ENCODE results near the gene FMO2.

Gene FMO2

DNA sequence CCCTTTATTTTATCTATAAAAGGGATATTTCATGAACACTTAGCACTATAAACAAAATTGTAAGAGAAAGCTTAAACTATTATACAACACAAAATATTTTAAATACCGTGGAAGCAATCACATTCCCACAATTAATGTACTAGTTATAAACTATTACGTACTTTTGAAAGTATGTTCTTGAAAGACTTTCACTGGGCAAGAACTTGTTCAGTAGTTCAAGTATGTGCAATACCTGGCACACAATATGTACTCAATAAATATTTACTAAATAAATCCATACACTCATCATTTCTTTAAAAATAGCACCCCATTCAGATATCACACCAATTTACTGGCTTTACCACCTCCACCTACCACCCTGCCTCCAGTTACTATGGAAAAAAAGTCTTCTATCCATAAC is 12.6 kb upstream of the FMO2 start:
- no peak for DNase-seq (ENCODE audit: low read depth)
- H3K4me3 ChIP-seq (ENCODE audit: low read depth, low read length): no peak overlapping the region
- TF ChIP-seq, protein P1, sequence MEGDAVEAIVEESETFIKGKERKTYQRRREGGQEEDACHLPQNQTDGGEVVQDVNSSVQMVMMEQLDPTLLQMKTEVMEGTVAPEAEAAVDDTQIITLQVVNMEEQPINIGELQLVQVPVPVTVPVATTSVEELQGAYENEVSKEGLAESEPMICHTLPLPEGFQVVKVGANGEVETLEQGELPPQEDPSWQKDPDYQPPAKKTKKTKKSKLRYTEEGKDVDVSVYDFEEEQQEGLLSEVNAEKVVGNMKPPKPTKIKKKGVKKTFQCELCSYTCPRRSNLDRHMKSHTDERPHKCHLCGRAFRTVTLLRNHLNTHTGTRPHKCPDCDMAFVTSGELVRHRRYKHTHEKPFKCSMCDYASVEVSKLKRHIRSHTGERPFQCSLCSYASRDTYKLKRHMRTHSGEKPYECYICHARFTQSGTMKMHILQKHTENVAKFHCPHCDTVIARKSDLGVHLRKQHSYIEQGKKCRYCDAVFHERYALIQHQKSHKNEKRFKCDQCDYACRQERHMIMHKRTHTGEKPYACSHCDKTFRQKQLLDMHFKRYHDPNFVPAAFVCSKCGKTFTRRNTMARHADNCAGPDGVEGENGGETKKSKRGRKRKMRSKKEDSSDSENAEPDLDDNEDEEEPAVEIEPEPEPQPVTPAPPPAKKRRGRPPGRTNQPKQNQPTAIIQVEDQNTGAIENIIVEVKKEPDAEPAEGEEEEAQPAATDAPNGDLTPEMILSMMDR (IDR thresholded peaks at IDR 0.05; ENCODE audit: insufficient read depth, low read depth, low read length, missing control alignments): no peak

DNA sequence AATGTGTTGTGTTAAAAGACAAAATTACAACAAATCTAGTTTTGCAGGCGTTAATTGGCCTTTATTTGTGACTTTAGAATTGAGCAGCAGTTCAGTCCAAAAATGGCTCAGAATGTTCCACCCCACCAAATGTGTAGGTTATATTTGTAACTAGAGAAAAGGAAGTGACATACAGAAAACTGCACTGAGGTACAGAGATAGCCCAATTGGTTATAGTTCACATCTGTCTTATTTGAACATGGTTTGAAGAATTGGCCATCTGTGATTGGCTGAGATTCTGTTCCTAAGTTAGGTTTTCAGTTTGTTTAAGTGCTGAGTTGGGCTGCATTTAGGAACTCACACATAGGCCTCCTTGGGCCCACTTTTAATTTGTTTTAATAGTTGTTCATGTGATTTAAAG is 12.0 kb upstream of the FMO2 start:
- TF ChIP-seq, protein P1 (IDR thresholded peaks at IDR 0.05; ENCODE audit: insufficient read depth, low read depth, low read length, missing control alignments): no peak
- DNase-seq (ENCODE audit: low read depth): no peak
- H3K4me3 ChIP-seq (ENCODE audit: low read depth, low read length): no peak overlapping the region

DNA sequence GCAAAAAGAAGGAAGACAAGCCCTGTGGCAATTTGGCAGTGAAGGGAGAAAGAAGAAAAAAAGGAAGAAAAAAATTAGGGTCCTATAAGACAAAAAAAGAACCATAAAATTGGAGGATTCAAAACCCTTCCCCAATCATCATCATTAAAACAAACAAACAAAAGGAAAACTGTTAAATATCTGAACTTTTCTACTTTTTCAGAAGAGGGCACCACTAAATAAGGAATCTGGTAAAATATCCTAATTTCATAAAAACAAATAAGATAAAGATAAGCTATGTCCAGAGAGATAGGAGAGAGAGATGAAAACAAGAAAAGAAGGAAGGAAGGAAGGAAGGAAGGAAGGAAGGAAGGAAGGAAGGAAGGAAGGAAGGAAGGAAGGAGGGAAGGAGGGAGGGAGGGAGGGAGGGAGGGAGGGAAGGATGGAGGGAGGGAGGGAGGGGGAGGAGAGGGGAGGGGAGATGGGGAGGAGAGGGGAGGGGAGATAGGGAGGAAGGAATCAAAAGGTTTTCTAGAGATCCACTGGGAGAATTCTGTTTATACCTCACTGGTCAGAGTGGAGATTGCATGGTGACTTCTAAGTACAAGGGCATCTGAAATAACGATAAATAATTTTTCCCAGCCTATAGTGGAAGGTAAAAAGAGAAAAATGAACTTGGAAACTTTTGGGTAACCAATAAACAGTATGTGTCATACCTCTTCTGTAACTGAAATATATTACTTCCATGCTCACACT is 10.4 kb upstream of the FMO2 start:
- TF ChIP-seq, protein P1 (IDR thresholded peaks at IDR 0.05; ENCODE audit: insufficient read depth, low read depth, low read length, missing control alignments): no peak
- no peak overlapping the region for H3K4me3 ChIP-seq (ENCODE audit: low read depth, low read length)
- DNase-seq (ENCODE audit: low read depth): no peak

DNA sequence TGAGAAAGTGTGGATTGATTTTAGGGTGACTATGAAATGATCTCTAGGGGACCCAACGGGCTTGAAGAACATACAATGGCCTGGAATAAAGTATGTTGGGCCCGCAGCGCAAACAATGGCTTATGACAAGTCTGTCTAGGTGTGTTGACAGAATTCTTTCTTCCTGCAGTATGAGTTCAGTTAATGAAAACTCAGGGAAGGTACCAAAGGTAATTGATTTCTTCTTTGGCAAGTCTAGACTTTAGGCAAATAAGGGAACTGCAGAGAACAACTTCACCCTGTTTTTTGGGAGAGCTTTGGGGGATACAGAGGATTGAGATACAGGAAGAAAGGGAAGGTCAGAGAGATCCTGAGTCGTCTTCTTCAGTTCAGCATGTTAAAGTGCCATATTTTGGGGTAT is 7.8 kb upstream of the FMO2 start:
- TF ChIP-seq, protein P1 (IDR thresholded peaks at IDR 0.05; ENCODE audit: insufficient read depth, low read depth, low read length, missing control alignments): no peak

DNA sequence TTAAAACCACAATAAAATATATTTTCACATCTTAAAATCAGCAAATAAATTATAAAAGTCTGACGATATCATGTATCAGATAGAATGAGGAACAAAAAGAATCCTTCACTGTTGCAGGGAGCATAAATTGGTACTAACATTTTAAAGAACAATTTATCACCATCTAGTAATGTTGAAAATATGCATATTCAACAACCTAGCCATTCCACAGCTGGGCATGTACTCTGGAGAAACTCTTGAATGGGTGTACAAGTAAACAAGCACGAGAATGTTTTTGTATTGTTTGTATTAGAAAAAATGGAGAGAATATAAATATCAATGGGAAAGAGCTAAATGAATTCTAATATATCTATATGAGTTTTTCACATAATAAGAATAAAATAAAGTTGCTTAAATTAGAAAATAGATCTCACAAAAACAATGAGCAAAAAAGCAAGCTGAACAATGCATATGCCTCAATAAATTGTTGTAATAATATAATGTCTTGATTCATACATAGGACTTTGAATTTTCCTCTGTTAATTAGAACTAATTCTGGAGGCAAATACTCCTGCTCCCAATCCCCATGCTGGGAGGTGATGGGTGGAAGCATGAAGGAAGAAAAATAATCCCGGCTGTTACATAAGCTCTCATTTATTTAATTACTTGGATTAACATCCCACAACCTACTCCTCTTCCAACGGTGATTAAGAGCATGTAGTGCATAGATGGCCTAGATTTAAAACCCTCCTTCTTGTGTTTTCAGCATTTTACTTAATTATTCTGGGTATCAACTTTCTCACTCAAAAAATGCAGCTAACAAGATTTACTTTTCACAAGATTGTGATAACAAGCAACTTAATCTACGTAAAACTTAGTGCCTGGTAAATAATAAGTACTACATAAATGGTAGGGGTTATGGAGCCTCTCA is 5.5 kb upstream of the FMO2 start:
- DNase-seq (ENCODE audit: low read depth): no peak
- TF ChIP-seq, protein P1 (IDR thresholded peaks at IDR 0.05; ENCODE audit: insufficient read depth, low read depth, low read length, missing control alignments): no peak

More for the DNA sequence above, 7.8 kb upstream of the FMO2 start:
- no peak overlapping the region for H3K4me3 ChIP-seq (ENCODE audit: low read depth, low read length)
- no peak for DNase-seq (ENCODE audit: low read depth)

DNA sequence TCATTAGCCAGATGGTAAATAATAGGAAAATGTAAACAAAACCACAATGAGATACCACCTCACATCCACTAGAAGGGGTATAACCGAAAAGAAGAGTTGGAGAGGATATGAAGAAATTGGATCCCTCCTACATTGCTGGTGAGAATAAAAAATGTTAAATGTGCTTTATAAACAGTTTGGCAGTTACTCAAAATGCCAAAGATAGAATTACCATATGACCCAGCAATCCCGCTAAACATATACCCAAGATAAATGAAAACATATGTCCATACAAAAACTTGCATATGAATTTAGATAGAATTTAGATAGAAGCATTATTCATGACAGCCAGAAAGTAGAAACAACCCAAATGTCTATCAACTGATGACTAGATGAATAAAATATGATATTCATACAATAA is 4.4 kb upstream of the FMO2 start:
- DNase-seq (ENCODE audit: low read depth): no peak
- TF ChIP-seq, protein P1 (IDR thresholded peaks at IDR 0.05; ENCODE audit: insufficient read depth, low read depth, low read length, missing control alignments): no peak
- H3K4me3 ChIP-seq (ENCODE audit: low read depth, low read length): no peak overlapping the region

More for the DNA sequence above, 5.5 kb upstream of the FMO2 start:
- no peak overlapping the region for H3K4me3 ChIP-seq (ENCODE audit: low read depth, low read length)

All from GM12865 (cell line).